Natural killer cell treated with Interleukin-12 subunit alpha and Interleukin-12 subunit beta and Interleukin-15 and Interleukin-18, amount 100 ng/mL, for 72 hours (primary cell): ENCODE results near the gene GGTLC2. TPM values are rescaled to one million over a fixed set of nuclear protein-coding genes. Genes with fewer than 3 reads are reported as not detected.
"Not testable (repeated sequence)": the region's sequence is repeated elsewhere in the genome, so short reads cannot be mapped to it uniquely, and the experiment has no call there.

Source experiments
- ATAC-seq, 2 donors: fragments of 150-1000 bp; cut with Tn5 transposase in 1 of 2; sonication (Bioruptor Pico), chemical (Tn5 transposase) in 1 of 2; 2 replicates each; pipeline ENCODE4 v1.10.0; 2021
- DNase-seq: peaks from one replicate; pipeline ENCODE4 v3.0.0; 2022; ENCODE audit warnings: low spot score
- H3K27ac Mint-ChIP-seq, 2 donors: 1 replicate in 1 of 2; 2 replicates in 1 of 2; pipeline ENCODE4 v1.8.0; 2022; ENCODE audit warnings: mixed read lengths in 2 of 2, mild to moderate bottlenecking in 1 of 2, moderate library complexity in 1 of 2
- H3K27me3 Mint-ChIP-seq, 2 donors: 1 replicate in 1 of 2; 2 replicates in 1 of 2; pipeline ENCODE4 v1.8.0; 2022; ENCODE audit warnings: mixed read lengths in 2 of 2
- H3K36me3 Mint-ChIP-seq: one replicate; pipeline ENCODE4 v1.8.0; 2022; ENCODE audit warnings: mixed read lengths
- H3K4me1 Mint-ChIP-seq, 2 donors: 1 replicate in 1 of 2; 2 replicates in 1 of 2; pipeline ENCODE4 v1.8.0; 2022; ENCODE audit warnings: low read depth in 2 of 2, mixed read lengths in 2 of 2, mild to moderate bottlenecking in 1 of 2
- H3K4me3 Mint-ChIP-seq: one replicate; pipeline ENCODE4 v1.8.0; 2022; ENCODE audit warnings: mixed read lengths
- H3K9me3 Mint-ChIP-seq: 2 replicates; pipeline ENCODE4 v1.8.0; 2022; ENCODE audit warnings: mixed read lengths
- total RNA-seq, 2 donors: library from RNA; stranded (reverse); gene quantifications; one replicate each; pipeline ENCODE4 v1.2.3, GENCODE V29; 2022

GGTLC2 gene
- not detected for total RNA-seq

- H3K4me1 Mint-ChIP-seq, H3K4me3 Mint-ChIP-seq, H3K36me3 Mint-ChIP-seq, H3K27ac Mint-ChIP-seq, ATAC-seq, H3K9me3 Mint-ChIP-seq, DNase-seq, H3K27me3 Mint-ChIP-seq: not testable (repeated sequence)
These were observed at the start of gene GGTLC2 for GRCh38 chr22:22644314-22644713. Gene GGTLC2 (plus strand): TSS chr22:22644614. CDS start chr22:22646346, 1,732 bp downstream.

- Mint-ChIP-seq H3K27me3 (peaks cover 4 to 7% of the 10 kb centered on the region in 2 donors), H3K27ac (no peak overlapping the region), H3K9me3 (no peaks in the 10 kb centered on the region), H3K4me3 (no peak overlapping the region), H3K4me1 (peaks cover 3 to 6% of the 10 kb centered on the region in 2 donors), H3K36me3 (no peaks in the 10 kb centered on the region)
- no peak for DNase-seq
- ATAC-seq: peak in 1 of 2 donors; percentile 34
These were observed 49.2 kb upstream of the GGTLC2 start for GRCh38 chr22:22595001-22595835.

DNA sequence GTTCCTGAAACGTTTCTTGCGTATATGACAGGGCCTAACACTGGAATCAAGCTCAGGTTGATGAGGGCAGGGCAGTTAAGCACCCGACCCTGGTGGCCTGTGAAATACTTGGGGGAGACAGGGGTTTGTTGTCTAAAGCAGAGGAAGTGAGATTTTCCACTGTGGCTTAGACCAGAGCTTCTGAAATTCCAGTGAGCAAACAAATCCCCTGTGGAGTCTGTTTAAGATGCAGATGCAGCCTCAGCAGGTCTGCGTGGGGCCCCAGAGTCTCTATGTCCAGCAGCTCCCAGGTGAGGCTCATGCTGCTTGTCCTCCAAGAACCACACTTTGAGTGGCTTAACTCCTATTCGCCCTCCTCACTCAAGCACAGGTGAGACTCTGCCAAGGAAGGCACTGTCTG is 46.3 kb upstream of the GGTLC2 start:
- Mint-ChIP-seq H3K9me3 (no peaks in the 10 kb centered on the region), H3K4me1 (peaks cover 3 to 6% of the 10 kb centered on the region in 2 donors), H3K27me3 (peaks cover 6 to 7% of the 10 kb centered on the region in 2 donors), H3K27ac (no peak overlapping the region), H3K4me3 (no peak overlapping the region), H3K36me3 (no peaks in the 10 kb centered on the region)
- DNase-seq (no peak), ATAC-seq (no peak)

DNA sequence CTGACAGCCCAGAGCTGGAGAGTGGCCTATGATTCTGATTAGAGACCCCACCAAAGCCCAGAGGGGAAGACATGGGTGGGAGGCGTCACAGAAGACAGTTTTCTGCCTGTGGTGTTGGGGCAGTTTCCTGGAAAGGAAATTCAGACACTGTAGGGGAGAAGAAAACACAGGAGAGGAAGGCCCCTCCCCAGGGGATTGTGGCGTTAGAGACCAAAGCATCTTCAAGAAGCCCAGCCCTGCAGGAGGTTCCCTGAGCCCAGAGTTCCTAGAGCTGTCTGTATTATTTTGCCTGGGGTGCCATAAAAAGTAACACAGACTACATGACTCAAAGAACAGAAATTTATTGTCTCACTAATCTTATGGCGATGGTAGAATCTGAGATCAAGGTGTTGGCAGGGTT is 45.2 kb upstream of the GGTLC2 start:
- DNase-seq (no peak), ATAC-seq (no peak)
- H3K9me3 Mint-ChIP-seq: no peaks in the 10 kb centered on the region
- H3K27ac Mint-ChIP-seq: no peak overlapping the region
- H3K27me3 Mint-ChIP-seq: peaks cover 4 to 6% of the 10 kb centered on the region in 2 donors
- peaks cover under 1% of the 10 kb centered on the region in 2 donors for H3K4me1 Mint-ChIP-seq
- H3K36me3 Mint-ChIP-seq: no peaks in the 10 kb centered on the region
- no peak overlapping the region for H3K4me3 Mint-ChIP-seq

DNA sequence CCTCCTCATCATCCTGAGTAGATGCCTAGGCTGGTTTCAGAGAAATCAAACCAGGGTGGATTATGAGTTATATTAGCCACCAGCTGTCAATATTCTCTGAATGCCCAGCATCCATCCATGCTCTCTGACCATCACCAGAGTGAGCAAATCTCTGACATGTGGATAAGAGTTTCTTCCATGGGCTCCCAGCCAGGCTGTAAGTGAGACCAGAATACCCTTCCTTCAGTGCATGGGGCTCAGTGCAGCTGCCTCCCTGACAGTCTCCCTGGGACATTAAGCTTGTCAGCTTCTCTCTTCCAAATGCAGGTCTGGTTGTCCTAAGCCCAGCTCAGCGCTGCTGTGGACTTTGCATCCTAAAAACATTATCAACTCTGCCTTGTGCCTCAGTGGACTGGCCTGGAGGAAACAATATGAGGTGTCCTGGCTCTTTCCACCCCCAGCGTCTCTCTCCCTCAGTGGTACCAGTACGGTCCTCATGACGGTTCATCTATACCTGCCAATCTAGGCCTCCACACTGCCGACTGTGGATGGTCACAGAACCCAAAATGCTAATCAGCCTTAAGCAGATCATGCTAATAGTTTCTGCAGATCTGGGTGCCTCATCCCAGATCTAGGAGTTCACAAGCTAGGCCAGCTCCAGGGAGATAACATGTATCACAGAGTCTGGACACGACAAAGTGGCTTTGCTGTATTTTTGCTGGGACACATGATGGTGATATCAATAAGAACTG is 43.7 kb upstream of the GGTLC2 start:
- ATAC-seq (no peak), DNase-seq (no peak)
- Mint-ChIP-seq H3K4me3 (no peak overlapping the region), H3K4me1 (no peaks in the 10 kb centered on the region), H3K9me3 (no peaks in the 10 kb centered on the region), H3K36me3 (no peaks in the 10 kb centered on the region), H3K27ac (no peak overlapping the region), H3K27me3 (peaks cover 4 to 6% of the 10 kb centered on the region in 2 donors)

GRCh38 chr22:22603470-22603947 is 40.9 kb upstream of the GGTLC2 start:
- no peak for DNase-seq
- Mint-ChIP-seq H3K9me3 (no peaks in the 10 kb centered on the region), H3K4me3 (no peak overlapping the region), H3K27ac (no peak overlapping the region), H3K27me3 (peaks cover 4 to 6% of the 10 kb centered on the region in 2 donors), H3K4me1 (no peaks in the 10 kb centered on the region), H3K36me3 (no peaks in the 10 kb centered on the region)
- no peak for ATAC-seq

GRCh38 chr22:22604326-22605073 is 39.9 kb upstream of the GGTLC2 start:
- H3K4me1 Mint-ChIP-seq: no peaks in the 10 kb centered on the region
- H3K36me3 Mint-ChIP-seq: no peaks in the 10 kb centered on the region
- no peak overlapping the region for H3K4me3 Mint-ChIP-seq
- peaks cover 6 to 8% of the 10 kb centered on the region in 2 donors for H3K27me3 Mint-ChIP-seq
- ATAC-seq (peak; percentile 26 to 40), DNase-seq (no peak)
- no peak overlapping the region for H3K27ac Mint-ChIP-seq
- H3K9me3 Mint-ChIP-seq: no peaks in the 10 kb centered on the region

DNA sequence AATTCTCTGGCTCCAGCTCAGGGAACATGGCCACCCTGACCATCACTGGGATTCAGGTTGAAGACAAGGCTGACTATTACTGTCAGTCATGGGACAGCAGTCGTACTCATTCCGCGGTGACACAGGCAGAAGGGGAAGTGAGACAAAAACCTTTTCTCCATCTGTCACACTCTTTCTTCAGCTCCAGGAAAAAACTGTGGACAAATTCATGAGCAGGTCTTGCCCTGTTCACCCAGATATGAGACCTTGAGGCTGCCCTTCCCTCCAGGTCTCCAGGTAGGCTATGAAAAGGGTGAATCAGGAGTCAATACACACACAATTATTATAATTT is 39.4 kb upstream of the GGTLC2 start:
- Mint-ChIP-seq H3K27ac (no peak overlapping the region), H3K4me3 (no peak overlapping the region), H3K9me3 (no peaks in the 10 kb centered on the region), H3K27me3 (peaks cover 10 to 11% of the 10 kb centered on the region in 2 donors), H3K4me1 (no peaks in the 10 kb centered on the region), H3K36me3 (no peaks in the 10 kb centered on the region)
- DNase-seq (no peak), ATAC-seq (no peak)

DNA sequence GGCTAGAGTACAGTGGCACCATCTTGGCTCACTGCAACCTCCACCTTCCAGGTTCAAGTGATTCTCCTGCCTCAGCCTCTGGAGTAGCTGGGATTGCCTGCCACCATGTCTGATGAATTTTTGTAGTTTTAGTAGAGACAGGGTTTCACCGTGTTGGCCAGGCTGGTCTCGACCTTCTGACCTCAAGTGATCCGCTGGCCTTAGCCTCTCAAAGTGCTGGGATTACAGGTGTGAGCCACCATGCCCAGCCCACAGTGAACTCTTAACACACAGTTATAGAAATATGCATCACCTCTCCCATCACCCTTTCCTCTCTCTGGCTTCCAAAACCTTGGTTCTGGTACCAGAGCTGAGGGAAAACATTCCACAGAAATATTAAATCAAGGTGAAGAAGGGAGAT is 36.4 kb upstream of the GGTLC2 start:
- H3K36me3 Mint-ChIP-seq, ATAC-seq, DNase-seq: not testable (repeated sequence)

GRCh38 chr22:22609291-22609690 is 35.1 kb upstream of the GGTLC2 start:
- Mint-ChIP-seq H3K27me3 (peaks cover 5 to 10% of the 10 kb centered on the region in 2 donors), H3K4me1 (no peaks in the 10 kb centered on the region), H3K9me3 (no peaks in the 10 kb centered on the region), H3K36me3 (no peaks in the 10 kb centered on the region), H3K4me3 (no peak overlapping the region), H3K27ac (no peak overlapping the region)
- ATAC-seq (peak in 1 of 2 donors; percentile 20), DNase-seq (no peak)

More for the DNA sequence above, 36.4 kb upstream of the GGTLC2 start:
- H3K27me3 Mint-ChIP-seq: peaks cover 5 to 10% of the 10 kb centered on the region in 2 donors
- H3K4me3 Mint-ChIP-seq, H3K4me1 Mint-ChIP-seq, H3K9me3 Mint-ChIP-seq, H3K27ac Mint-ChIP-seq: not testable (repeated sequence)

DNA sequence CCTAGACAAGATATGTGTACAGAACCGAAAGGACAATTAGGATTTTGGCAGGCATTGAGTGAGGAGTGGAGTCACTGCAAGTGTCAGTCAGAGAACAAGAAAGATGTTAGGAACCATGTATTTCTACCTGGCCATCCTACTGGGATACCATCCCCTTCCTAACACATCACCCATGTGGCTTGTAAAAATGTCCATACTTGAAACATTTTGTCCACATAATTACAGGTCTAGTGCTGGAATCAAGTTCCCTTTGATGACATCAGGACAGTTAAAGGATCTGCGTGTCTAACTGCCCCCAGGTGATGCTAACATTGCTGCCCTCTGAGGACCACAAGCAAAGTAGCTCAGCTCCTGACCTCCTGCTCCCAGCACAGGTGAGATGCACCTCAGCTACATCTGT is 31.9 kb upstream of the GGTLC2 start:
- peaks cover 5 to 7% of the 10 kb centered on the region in 2 donors for H3K4me1 Mint-ChIP-seq
- no peaks in the 10 kb centered on the region for H3K36me3 Mint-ChIP-seq
- H3K9me3 Mint-ChIP-seq: no peaks in the 10 kb centered on the region
- H3K4me3 Mint-ChIP-seq: no peak overlapping the region
- ATAC-seq (no peak), DNase-seq (no peak)
- H3K27ac Mint-ChIP-seq: no peak overlapping the region
- H3K27me3 Mint-ChIP-seq: peaks cover 15 to 24% of the 10 kb centered on the region in 2 donors

GRCh38 chr22:22614065-22614464 is 30.3 kb upstream of the GGTLC2 start:
- Mint-ChIP-seq H3K9me3 (no peaks in the 10 kb centered on the region), H3K27me3 (peaks cover 15 to 22% of the 10 kb centered on the region in 2 donors), H3K36me3 (no peaks in the 10 kb centered on the region), H3K27ac (no peak overlapping the region), H3K4me1 (peaks cover 5 to 7% of the 10 kb centered on the region in 2 donors), H3K4me3 (no peak overlapping the region)
- no peak for DNase-seq
- ATAC-seq: peak in 1 of 2 donors; percentile 26

DNA sequence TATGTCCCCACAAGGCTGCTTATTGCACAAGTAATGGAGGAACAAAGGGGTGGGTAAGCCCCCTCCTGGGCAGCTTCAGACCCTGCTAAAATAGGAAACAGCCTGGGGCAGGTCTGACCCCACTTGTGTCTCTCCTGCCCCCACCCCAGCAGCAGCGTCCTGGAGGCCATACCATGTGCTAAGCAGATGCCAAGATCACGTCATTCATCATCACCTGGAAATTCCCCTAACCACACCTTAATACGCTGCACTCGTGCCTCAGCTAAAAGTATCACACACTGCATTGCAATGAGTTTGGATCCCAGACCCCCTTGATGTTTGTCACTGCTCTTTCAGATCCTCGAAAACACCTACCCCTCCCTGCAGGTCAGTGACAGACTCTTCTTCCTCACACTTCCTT is 27.8 kb upstream of the GGTLC2 start:
- ATAC-seq (peak in 1 of 2 donors; percentile 51), DNase-seq (no peak)
- Mint-ChIP-seq H3K27ac (no peak overlapping the region), H3K4me1 (peaks cover 5 to 7% of the 10 kb centered on the region in 2 donors), H3K36me3 (no peaks in the 10 kb centered on the region), H3K9me3 (no peaks in the 10 kb centered on the region), H3K27me3 (peaks cover 10 to 13% of the 10 kb centered on the region in 2 donors), H3K4me3 (no peak overlapping the region)
